ENCODE measurements around the gene LILRB3. TPM values are rescaled to one million over a fixed set of nuclear protein-coding genes. Genes with fewer than 3 reads are reported as not detected.

The LILRB3 gene
- not detected in 2 replicates for total RNA-seq

GRCh38 chr19:54222474-54223276, at the start of gene LILRB3:
LILRB3 (minus strand) TSS chr19:54223007; CDS start chr19:54222976, 31 bp downstream.

GRCh38 chr19:54257116-54257480, 34.3 kb upstream of the LILRB3 start, which contains the start of gene LILRB5:
LILRB5 (minus strand) TSS chr19:54257273; CDS start chr19:54257193, 80 bp downstream.

GRCh38 chr19:54242646-54243045, 19.8 kb upstream of the LILRB3 start, which contains the start of gene LILRA6:
LILRA6 (minus strand) TSS chr19:54242790.

GRCh38 chr19:54191011-54191810, 31.6 kb downstream of the LILRB3 start, which contains the start of gene TSEN34:
TSEN34 (plus strand) TSS chr19:54191308; CDS start chr19:54191365, 57 bp downstream.

GRCh38 chr19:54189145-54189734, 33.6 kb downstream of the LILRB3 start, which contains the start of gene MBOAT7:
MBOAT7 (minus strand) TSS chr19:54189580; CDS start chr19:54188508, 1,072 bp downstream.

GRCh38 chr19:54172471-54173358, 50.1 kb downstream of the LILRB3 start, which contains the start of gene TMC4:
TMC4 (minus strand) TSS chr19:54173160; CDS start chr19:54173117, 43 bp downstream.

Other genes with a start within 250 kb of the LILRB3 start
- gene CACNG6, start 231.4 kb downstream of the LILRB3 start, total RNA-seq = 1.6 and 3.3 TPM in 2 replicates
- gene VSTM1, start 159.1 kb downstream of the LILRB3 start, total RNA-seq = not detected in 2 replicates
- not detected in 2 replicates for gene TARM1, start 141.6 kb downstream of the LILRB3 start, total RNA-seq
- gene OSCAR, start 122.2 kb downstream of the LILRB3 start, total RNA-seq = 0.19 TPM in 1 of 2 replicates, not detected in the other
- gene NDUFA3, start 120.2 kb downstream of the LILRB3 start, total RNA-seq = 15.0 and 18.3 TPM in 2 replicates
- 23.1 and 28.9 TPM in 2 replicates for gene TFPT, start 107.3 kb downstream of the LILRB3 start, total RNA-seq
- gene PRPF31, start 107.3 kb downstream of the LILRB3 start, total RNA-seq = 68.6 and 74.4 TPM in 2 replicates
- gene CNOT3, start 85.2 kb downstream of the LILRB3 start, total RNA-seq = 11.3 and 11.4 TPM in 2 replicates
- gene LENG1, start 63.3 kb downstream of the LILRB3 start, total RNA-seq = 6.9 and 7.9 TPM in 2 replicates
- gene TMC4, start 49.8 kb downstream of the LILRB3 start, total RNA-seq = not detected in 2 replicates
- gene MBOAT7, start 33.4 kb downstream of the LILRB3 start, total RNA-seq = 38.2 and 50.6 TPM in 2 replicates
- 38.1 and 44.1 TPM in 2 replicates for gene TSEN34, start 31.7 kb downstream of the LILRB3 start, total RNA-seq
- 2,394 and 3,413 TPM in 2 replicates for gene RPS9, start 22.1 kb downstream of the LILRB3 start, total RNA-seq
- not detected in 2 replicates for gene LILRA6, start 19.8 kb upstream of the LILRB3 start, total RNA-seq
- gene LILRB5, start 34.3 kb upstream of the LILRB3 start, total RNA-seq = not detected in 2 replicates
- not detected in 2 replicates for gene LILRB2, start 58.1 kb upstream of the LILRB3 start, total RNA-seq
- not detected in 2 replicates for gene LILRA5, start 90.2 kb upstream of the LILRB3 start, total RNA-seq
- gene LILRA4, start 116.2 kb upstream of the LILRB3 start, total RNA-seq = not detected in 2 replicates
- not detected in 2 replicates for gene LAIR1, start 141.9 kb upstream of the LILRB3 start, total RNA-seq
- gene TTYH1, start 192.5 kb upstream of the LILRB3 start, total RNA-seq = not detected in 2 replicates
- gene LENG8, start 226.2 kb upstream of the LILRB3 start, total RNA-seq = 27.5 and 42.7 TPM in 2 replicates
- gene LENG9, start 240.8 kb upstream of the LILRB3 start, total RNA-seq = 4.0 and 9.8 TPM in 2 replicates

Measured in endothelial cell of coronary artery (primary cell).